22Rv1 (cell line): ENCODE data around the gene CDH12.

ENCODE experiments used
- CTCF ChIP-seq: fragments of 450-650 bp; IDR thresholded peaks from 2 replicates; pipeline ENCODE4 v1.5.1; 2017; ENCODE audit warnings: mild to moderate bottlenecking
- ZFX ChIP-seq: fragments of 450-650 bp; IDR thresholded peaks from 2 replicates; pipeline ENCODE4 v1.6.1; 2017; ENCODE audit warnings: antibody characterized with exemption, borderline replicate concordance

GRCh38 chr5:21818370-21818720, 1034.8 kb downstream of the CDH12 start:
- TF ChIP-seq CTCF (no peak), ZFX (no peak)
